Stimulated activated CD4-positive, alpha-beta T cell treated with anti-CD3 and anti-CD28 coated beads, TNF-alpha, amount 100 ng/mL, for 1 hour (primary cell): ENCODE results near the gene PPP3CA.

Source experiments
- DNase-seq, 3 donors: peaks; one replicate each; pipeline ENCODE4 v3.0.0-alpha.2; 2020; ENCODE audit warnings: low read depth in 3 of 3, low spot score in 1 of 3

PPP3CA gene

DNA sequence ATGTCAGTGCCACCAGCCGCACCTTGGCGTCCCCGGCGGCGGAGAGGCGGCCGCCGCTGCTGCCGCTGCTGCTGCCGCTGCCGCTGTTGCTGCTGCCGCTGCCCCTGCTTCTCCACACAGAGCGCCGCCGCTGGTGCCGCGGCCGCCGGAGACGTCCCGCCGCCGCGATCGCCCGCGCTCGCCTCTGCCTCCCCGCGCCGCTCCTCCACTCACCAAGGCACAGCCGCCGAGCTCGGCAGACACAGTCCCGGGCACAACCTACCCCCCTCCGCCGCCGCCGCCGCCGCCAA is at the start of gene PPP3CA:
Gene PPP3CA, minus strand, starts transcription at position 260 of the 290 bp plus-strand sequence.
- no peak for DNase-seq

- DNase-seq, result no peak
Observed at GRCh38 chr4:101393256-101393655, 45.9 kb upstream of the PPP3CA start.

- no peak for DNase-seq
Observed at GRCh38 chr4:101370663-101371210, 23.4 kb upstream of the PPP3CA start.

DNA sequence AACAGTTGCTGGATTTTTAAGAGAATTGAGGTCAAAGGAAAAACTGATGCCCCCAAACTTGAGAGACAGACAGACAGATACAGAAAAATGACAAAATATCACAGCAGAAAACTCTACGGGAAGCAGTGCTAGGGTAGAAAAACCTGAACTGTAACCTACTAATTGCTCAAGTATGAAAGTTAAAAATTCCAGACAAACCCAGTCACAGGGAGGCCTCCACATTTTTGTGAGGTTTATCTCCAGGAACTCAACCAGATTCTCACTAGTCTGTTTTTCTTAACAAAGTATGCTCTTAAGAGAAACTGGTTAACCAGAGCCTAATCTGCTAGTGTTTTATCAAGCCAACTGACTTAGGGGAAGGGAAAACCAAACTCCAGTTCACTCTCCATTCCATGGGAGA is 19.9 kb upstream of the PPP3CA start:
- DNase-seq, result no peak

DNA sequence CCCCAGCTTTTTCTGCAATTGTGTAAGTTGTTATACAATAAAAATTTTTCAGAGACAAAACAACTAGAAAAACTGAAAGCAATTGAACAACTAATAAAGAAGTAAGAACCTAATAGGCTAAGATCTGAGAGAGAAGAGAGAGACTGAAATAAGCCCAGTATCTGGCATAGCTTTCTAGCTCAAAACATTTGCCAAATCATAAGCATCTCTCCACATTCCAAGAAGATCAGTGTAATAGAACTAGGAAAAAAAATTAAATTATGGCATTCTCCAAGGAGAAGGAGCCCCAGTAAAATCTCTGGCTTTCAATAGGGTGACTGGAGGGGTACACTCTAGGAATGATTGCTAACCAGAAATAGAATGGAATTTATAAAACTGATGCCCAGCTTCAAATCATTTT is 19.0 kb upstream of the PPP3CA start:
- DNase-seq, result no peak

GRCh38 chr4:101357751-101358150 is 10.4 kb upstream of the PPP3CA start:
- no peak for DNase-seq

DNA sequence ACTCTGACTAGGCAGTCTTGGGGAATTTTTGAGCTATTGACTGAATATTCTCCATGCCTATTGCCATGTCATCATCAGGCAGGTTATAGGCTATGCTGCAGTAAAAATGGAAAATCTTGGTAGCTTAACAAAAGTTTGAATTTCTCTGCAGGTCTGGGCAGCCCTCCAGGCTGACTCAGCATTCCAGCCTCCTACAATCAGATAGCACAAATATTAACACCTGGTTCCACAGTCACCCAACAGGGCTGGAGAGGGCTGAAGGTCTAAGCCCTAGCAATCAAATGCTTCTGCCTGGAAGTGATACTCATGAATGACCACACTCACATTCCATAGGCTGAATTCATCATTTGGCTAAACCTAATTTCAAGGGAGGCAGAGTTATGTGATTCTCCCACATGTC is 9.6 kb upstream of the PPP3CA start:
- DNase-seq, result no peak

- no peak for DNase-seq
Observed at GRCh38 chr4:101355767-101356702, 8.7 kb upstream of the PPP3CA start.

- DNase-seq, result no peak
Observed at GRCh38 chr4:101355246-101355645, 7.9 kb upstream of the PPP3CA start.

DNA sequence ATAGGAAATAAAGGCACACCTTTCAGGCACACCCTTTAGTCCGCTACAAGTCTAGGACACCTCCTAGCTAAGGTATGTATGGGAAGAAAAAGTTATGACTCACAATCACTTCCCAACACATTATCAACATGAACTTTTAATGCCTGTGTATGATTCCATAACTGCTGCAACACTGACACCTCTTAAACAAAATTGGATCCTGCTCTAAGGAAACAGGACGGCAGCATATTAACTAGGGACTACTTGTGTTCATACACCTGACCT is 2.4 kb upstream of the PPP3CA start:
- no peak for DNase-seq

GRCh38 chr4:101348995-101349800 is 1.9 kb upstream of the PPP3CA start:
- no peak for DNase-seq

GRCh38 chr4:101348367-101348827 is 1.1 kb upstream of the PPP3CA start:
- no peak for DNase-seq

DNA sequence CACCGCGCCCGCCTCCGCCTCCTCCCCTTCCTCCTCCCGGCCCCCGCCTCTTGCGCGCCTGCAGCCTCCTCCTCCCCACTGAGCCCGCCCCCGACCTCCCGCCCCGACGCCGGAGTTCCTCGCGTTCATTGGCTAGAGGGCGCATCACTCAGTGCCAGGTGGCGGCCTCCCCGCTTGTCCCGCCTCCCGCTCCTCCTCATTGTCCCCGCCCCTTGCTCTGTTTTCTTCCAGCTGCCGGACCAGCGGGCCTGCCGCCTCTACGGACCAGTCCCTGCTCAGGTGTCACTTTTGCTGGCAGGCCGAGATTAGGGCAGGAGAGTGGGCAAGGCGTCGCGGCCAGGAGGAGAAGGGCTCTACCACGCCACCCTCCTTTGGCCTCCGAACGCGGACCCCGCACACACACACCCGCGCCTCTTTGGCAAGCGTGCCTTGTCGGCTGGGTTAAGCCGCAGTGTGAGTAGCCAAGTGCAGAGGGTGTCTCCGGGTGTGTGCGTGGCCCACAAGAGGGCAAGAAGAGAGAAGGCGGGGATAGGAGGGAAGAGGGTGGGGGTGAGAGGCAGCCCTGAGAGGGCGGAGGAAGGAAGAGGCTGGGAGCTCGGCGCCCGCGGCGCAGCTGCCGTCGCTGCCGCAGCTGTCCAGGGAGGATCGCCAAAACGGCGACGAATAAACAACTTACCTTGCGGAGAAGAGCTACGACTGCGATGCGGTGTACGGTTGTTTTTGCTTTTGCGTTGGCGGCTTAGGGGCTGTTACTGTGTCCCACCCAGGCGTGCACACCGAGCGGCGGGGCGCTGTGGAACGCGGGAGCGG is 436 bp upstream of the PPP3CA start:
- DNase-seq, result peak; percentile 96 to 100 (median 99)

- DNase-seq, result peak in 2 of 3 donors; percentile 14 to 26
Observed at GRCh38 chr4:101346351-101347266, 717 bp downstream of the PPP3CA start.

- peak in 2 of 3 donors; percentile 24 to 25 for DNase-seq
Observed at GRCh38 chr4:101345596-101346350, 1.6 kb downstream of the PPP3CA start.

GRCh38 chr4:101345271-101345595 is 2.1 kb downstream of the PPP3CA start:
- DNase-seq, result no peak

GRCh38 chr4:101339332-101339731 is 8.0 kb downstream of the PPP3CA start:
- no peak for DNase-seq

- DNase-seq, result no peak
Observed at GRCh38 chr4:101337688-101338087, 9.6 kb downstream of the PPP3CA start.

DNA sequence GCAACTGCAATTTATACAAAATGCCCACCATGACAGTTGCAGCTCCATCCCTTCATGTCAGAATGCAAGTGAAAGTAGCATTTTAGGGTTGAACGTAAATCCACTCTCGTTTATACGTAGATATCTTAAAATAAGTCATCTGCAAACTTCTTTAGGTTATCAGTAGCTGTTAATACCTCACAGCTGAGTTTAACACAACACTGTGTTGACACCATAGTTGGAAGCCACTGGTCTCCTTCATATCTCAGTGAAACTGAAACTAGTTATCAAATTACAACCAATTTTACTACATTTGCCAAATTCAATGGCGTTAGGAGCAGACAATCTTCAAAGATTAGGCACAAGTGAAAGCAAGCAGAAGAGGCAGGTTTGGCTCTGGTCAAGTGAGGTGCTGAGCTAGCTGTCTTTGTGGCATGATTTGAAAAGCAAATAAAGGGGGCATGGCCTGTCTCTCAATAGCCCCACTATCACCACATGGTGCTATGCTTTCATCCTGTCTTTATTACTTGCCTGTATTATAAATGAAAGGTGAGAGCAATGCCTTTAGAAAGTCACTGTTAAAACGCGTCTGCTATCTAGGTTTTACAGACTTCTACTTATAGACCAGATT is 12.3 kb downstream of the PPP3CA start:
- DNase-seq, result no peak
